Mesendoderm (in vitro differentiated cells): ENCODE results near the gene TSHZ2.

Source experiments
- DNase-seq: peaks from one replicate; pipeline ENCODE4 v3.0.0; 2013
- H2AK5ac ChIP-seq: 2 replicates; pipeline ENCODE4 v1.6.1; 2013; ENCODE audit warnings: low read length, inconsistent platforms
- H2BK120ac ChIP-seq: 2 replicates; pipeline ENCODE4 v1.6.1; 2013; ENCODE audit warnings: low read depth, mild to moderate bottlenecking, low read length, moderate library complexity, mixed read lengths
- H2BK15ac ChIP-seq: replicated peaks from 2 replicates; pipeline ENCODE4 v1.6.1; 2013; ENCODE audit warnings: low read depth, mild to moderate bottlenecking, moderate library complexity
- H2BK5ac ChIP-seq: 2 replicates; pipeline ENCODE4 v1.6.1; 2013; ENCODE audit warnings: low read length, inconsistent platforms
- H3K18ac ChIP-seq: 2 replicates; pipeline ENCODE4 v1.6.1; 2013; ENCODE audit warnings: mild to moderate bottlenecking, low read length, mixed read lengths
- H3K23ac ChIP-seq: one replicate; pipeline ENCODE4 v1.6.1; 2013; ENCODE audit warnings: low read length
- H3K27ac ChIP-seq: 2 replicates; pipeline ENCODE4 v1.5.1; 2013; ENCODE audit warnings: low read depth, mild to moderate bottlenecking, inconsistent platforms, low read length, moderate library complexity
- H3K27me3 ChIP-seq: 2 replicates; pipeline ENCODE4 v1.6.1; 2013; ENCODE audit warnings: low read length, control low read depth, mild to moderate bottlenecking, inconsistent platforms; ENCODE audit not compliant: insufficient read depth, poor library complexity
- H3K36me3 ChIP-seq: 2 replicates; pipeline ENCODE4 v1.6.1; 2013; ENCODE audit warnings: low read length, inconsistent platforms; ENCODE audit not compliant: control insufficient read depth, insufficient read depth
- H3K4ac ChIP-seq: one replicate; pipeline ENCODE4 v1.6.1; 2013; ENCODE audit warnings: low read depth, mild to moderate bottlenecking, low read length, moderate library complexity
- H3K4me1 ChIP-seq: 2 replicates; pipeline ENCODE4 v1.6.1; 2013; ENCODE audit warnings: low read depth, low read length, inconsistent platforms; ENCODE audit not compliant: control insufficient read depth
- H3K4me2 ChIP-seq: 2 replicates; pipeline ENCODE4 v1.6.1; 2013; ENCODE audit warnings: low read length
- H3K4me3 ChIP-seq: 2 replicates; pipeline ENCODE4 v1.5.1; 2013; ENCODE audit warnings: mild to moderate bottlenecking, low read length
- H3K56ac ChIP-seq: one replicate; pipeline ENCODE4 v1.6.1; 2013; ENCODE audit warnings: low read length
- H3K79me1 ChIP-seq: 2 replicates; pipeline ENCODE4 v1.6.1; 2013; ENCODE audit warnings: low read length, inconsistent platforms
- H3K79me2 ChIP-seq: 2 replicates; pipeline ENCODE4 v1.6.1; 2013; ENCODE audit warnings: mild to moderate bottlenecking, low read length; ENCODE audit not compliant: control insufficient read depth, insufficient read depth
- H3K9ac ChIP-seq: 2 replicates; pipeline ENCODE4 v1.6.1; 2013; ENCODE audit warnings: low read length, inconsistent platforms
- H4K5ac ChIP-seq: one replicate; pipeline ENCODE4 v1.6.1; 2013; ENCODE audit warnings: low read length
- H4K8ac ChIP-seq: one replicate; pipeline ENCODE4 v1.6.1; 2013; ENCODE audit warnings: low read depth, mild to moderate bottlenecking, control low read depth, low read length, moderate library complexity
- WGBS: extraction: QIAGEN DNeasy Blood & Tissue Kit; methylation state at CpG from one replicate; pipeline ENCODE4 v1.1.7; 2013; ENCODE audit warnings: low lambda C conversion rate, missing lambda C conversion rate; ENCODE audit not compliant: insufficient coverage; ENCODE audit errors: extremely low coverage; 5-methylcytosine and 5-hydroxymethylcytosine counted together

TSHZ2 gene

DNA sequence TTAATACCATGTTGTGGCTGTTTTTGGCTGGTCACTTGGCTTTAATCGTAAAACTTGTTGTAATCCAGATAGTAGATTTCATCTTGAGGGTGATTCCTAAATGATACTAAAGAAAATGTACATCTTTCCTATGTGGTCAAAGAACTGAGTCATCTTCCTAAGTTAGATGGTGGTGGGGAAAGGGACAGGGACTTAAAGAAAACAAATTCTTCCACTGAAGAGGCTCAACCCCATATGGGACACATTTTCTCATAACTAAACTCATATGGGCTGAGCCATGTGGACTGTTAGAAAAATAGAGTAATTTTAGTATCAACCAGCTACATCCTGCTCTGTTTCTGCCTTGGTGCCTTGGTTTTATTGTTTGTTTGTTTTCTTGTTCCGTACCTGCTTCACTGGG lies 155.8 kb downstream of the TSHZ2 start:
- Histone ChIP-seq H3K27me3 (no peaks in the 10 kb centered on the region), H3K36me3 (no peaks in the 10 kb centered on the region), H2AK5ac (no peak overlapping the region), H2BK120ac (no peak overlapping the region), H3K4me2 (no peak overlapping the region), H2BK5ac (no peak overlapping the region), H3K56ac (no peak overlapping the region), H3K18ac (no peak overlapping the region), H3K79me1 (no peaks in the 10 kb centered on the region), H3K27ac (no peak overlapping the region), H3K79me2 (no peaks in the 10 kb centered on the region), H3K23ac (no peak overlapping the region), H4K8ac (no peak overlapping the region), H4K5ac (no peak overlapping the region), H3K4me3 (no peak overlapping the region), H2BK15ac (no peak overlapping the region), H3K9ac (no peak overlapping the region), H3K4ac (no peak overlapping the region), H3K4me1 (no peaks in the 10 kb centered on the region)
- no CpG with 5 or more reads among the region's 2 CpGs for WGBS
- DNase-seq, result no peak

DNA sequence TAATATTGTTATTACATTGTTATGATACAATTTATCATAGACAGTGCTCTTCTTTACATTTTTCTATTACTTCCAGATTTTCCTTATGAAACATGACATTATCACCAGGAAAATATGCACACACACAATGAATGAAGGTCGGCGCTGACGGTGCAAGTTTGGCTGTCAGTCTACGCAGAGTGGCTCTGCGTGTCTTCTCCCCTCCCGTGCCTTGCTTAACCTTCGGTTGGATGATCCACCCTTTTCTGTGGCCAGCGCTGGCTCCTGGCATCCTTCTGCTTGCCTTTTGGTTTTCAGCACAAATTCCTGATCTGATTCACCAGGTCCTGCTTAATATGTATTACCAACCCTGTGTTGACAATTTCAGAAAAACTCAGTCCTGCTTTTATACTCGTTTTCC lies 157.4 kb downstream of the TSHZ2 start:
- H3K27ac ChIP-seq, result no peak overlapping the region
- no peak overlapping the region for H2BK5ac ChIP-seq
- no peak overlapping the region for H2BK120ac ChIP-seq
- no peaks in the 10 kb centered on the region for H3K36me3 ChIP-seq
- H4K8ac ChIP-seq, result no peak overlapping the region
- H3K56ac ChIP-seq, result no peak overlapping the region
- no peak overlapping the region for H3K9ac ChIP-seq
- no CpG with 5 or more reads among the region's 9 CpGs for WGBS
- H3K4ac ChIP-seq, result no peak overlapping the region
- no peak overlapping the region for H4K5ac ChIP-seq
- no peak overlapping the region for H3K18ac ChIP-seq
- no peak overlapping the region for H3K23ac ChIP-seq
- no peaks in the 10 kb centered on the region for H3K79me2 ChIP-seq
- no peak for DNase-seq
- H2AK5ac ChIP-seq, result no peak overlapping the region
- no peaks in the 10 kb centered on the region for H3K27me3 ChIP-seq
- H2BK15ac ChIP-seq, result no peak overlapping the region
- H3K4me1 ChIP-seq, result no peaks in the 10 kb centered on the region
- no peak overlapping the region for H3K4me3 ChIP-seq
- H3K79me1 ChIP-seq, result no peaks in the 10 kb centered on the region
- no peak overlapping the region for H3K4me2 ChIP-seq

DNA sequence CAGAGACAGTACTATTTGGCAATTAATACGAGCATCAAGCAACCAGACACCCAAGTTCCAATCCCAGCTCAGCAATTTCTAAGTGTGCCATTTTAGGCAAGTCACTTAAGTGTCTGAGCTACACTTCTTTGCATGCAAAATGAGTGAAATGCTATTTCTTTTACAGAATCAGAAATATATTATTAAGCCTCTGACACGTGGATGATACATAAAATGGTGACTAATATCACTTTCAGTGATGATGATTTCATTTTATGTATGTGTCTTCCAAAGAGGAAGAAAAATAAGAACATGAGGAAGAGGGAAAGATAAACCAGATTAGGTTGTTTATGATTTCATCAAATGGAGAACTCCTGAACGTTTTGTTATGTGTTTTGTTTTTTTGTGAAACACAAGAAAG lies 158.6 kb downstream of the TSHZ2 start:
- Histone ChIP-seq H3K4me3 (no peak overlapping the region), H3K4me1 (no peaks in the 10 kb centered on the region), H2BK120ac (no peak overlapping the region), H3K79me1 (no peaks in the 10 kb centered on the region), H4K8ac (no peak overlapping the region), H3K9ac (no peak overlapping the region), H3K27ac (no peak overlapping the region), H3K18ac (no peak overlapping the region), H2BK15ac (no peak overlapping the region), H3K4me2 (no peak overlapping the region), H2BK5ac (no peak overlapping the region), H3K23ac (no peak overlapping the region), H3K79me2 (no peaks in the 10 kb centered on the region), H3K4ac (no peak overlapping the region), H3K27me3 (no peaks in the 10 kb centered on the region), H4K5ac (no peak overlapping the region), H3K36me3 (no peaks in the 10 kb centered on the region), H3K56ac (no peak overlapping the region), H2AK5ac (no peak overlapping the region)
- WGBS, result no CpG with 5 or more reads among the region's 3 CpGs
- no peak for DNase-seq

DNA sequence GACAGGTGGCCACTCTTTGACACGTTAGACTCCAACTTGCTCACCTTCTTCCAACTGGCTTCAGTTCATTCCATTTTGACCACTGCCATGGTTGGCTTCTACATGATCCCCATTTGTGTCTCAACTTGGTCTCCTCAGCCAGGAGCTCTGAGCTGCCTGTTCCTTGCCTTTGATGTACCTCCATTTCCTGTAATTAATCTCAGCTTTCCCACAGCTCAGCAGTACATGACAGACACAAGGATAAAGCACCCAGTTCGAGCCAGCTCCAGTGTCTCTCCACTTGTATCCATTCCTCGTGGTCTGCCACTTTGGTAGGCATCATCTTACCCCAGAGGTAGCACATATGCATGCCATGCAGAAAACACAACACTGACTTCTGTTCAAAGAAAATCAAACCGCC lies 161.0 kb downstream of the TSHZ2 start:
- H3K4me3 ChIP-seq, result no peak overlapping the region
- no peak overlapping the region for H3K4ac ChIP-seq
- H2BK120ac ChIP-seq, result no peak overlapping the region
- H2BK5ac ChIP-seq, result no peak overlapping the region
- no peaks in the 10 kb centered on the region for H3K79me1 ChIP-seq
- WGBS, result no CpG with 5 or more reads among the region's 4 CpGs
- H2AK5ac ChIP-seq, result no peak overlapping the region
- no peak for DNase-seq
- no peak overlapping the region for H3K4me2 ChIP-seq
- no peak overlapping the region for H3K23ac ChIP-seq
- H3K79me2 ChIP-seq, result no peaks in the 10 kb centered on the region
- H4K5ac ChIP-seq, result no peak overlapping the region
- no peak overlapping the region for H3K56ac ChIP-seq
- no peak overlapping the region for H2BK15ac ChIP-seq
- no peaks in the 10 kb centered on the region for H3K36me3 ChIP-seq
- H3K4me1 ChIP-seq, result no peaks in the 10 kb centered on the region
- no peak overlapping the region for H3K27ac ChIP-seq
- H3K27me3 ChIP-seq, result no peaks in the 10 kb centered on the region
- H3K18ac ChIP-seq, result no peak overlapping the region
- H3K9ac ChIP-seq, result no peak overlapping the region
- no peak overlapping the region for H4K8ac ChIP-seq

DNA sequence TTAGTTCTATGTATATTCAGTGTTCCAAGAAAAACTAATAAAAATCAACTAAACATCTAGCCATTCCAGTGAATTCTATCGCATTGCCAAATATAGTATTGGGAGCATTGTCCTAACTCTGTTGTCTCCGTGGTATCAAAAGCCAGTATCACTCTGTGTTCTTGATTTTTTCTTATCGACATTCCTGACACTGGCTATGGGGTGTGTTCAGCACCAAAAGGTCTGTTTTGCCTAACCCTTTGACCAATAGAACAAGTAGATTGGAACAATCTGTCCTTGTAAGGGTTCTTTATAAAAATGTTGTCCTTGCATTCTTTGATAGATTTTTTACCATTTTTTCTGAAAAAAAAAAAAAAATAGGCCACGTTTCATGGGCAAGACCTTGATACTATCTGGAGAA lies 161.5 kb downstream of the TSHZ2 start:
- H3K4me1 ChIP-seq, result no peaks in the 10 kb centered on the region
- no peaks in the 10 kb centered on the region for H3K27me3 ChIP-seq
- H3K4me2 ChIP-seq, result no peak overlapping the region
- no peak for DNase-seq
- H2BK15ac ChIP-seq, result no peak overlapping the region
- H3K4ac ChIP-seq, result no peak overlapping the region
- H3K9ac ChIP-seq, result no peak overlapping the region
- no peaks in the 10 kb centered on the region for H3K79me1 ChIP-seq
- no peaks in the 10 kb centered on the region for H3K79me2 ChIP-seq
- H3K18ac ChIP-seq, result no peak overlapping the region
- no peak overlapping the region for H3K4me3 ChIP-seq
- no peak overlapping the region for H2AK5ac ChIP-seq
- no peak overlapping the region for H2BK5ac ChIP-seq
- no peak overlapping the region for H3K56ac ChIP-seq
- H4K8ac ChIP-seq, result no peak overlapping the region
- no peaks in the 10 kb centered on the region for H3K36me3 ChIP-seq
- H3K27ac ChIP-seq, result no peak overlapping the region
- H4K5ac ChIP-seq, result no peak overlapping the region
- H3K23ac ChIP-seq, result no peak overlapping the region
- no CpG with 5 or more reads among the region's 4 CpGs for WGBS
- H2BK120ac ChIP-seq, result no peak overlapping the region

DNA sequence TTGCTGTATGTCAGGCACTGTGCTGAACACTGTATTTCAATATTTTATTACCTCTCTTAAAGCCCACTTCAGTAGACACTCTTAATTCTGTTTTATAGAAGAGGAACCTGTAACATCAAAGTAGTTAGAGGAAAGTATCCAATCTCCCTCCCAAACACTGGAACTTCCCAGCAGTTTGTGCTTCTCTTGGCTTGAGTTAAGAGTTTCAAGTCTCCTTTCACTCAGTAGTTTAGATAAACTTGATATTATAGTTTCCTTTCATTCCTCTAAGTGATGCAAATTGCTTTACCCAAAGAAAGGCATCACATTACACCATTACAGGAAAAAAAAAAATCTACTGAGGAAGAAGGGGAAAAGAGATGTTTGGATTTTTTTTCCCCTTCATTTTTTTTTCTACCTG lies 164.3 kb downstream of the TSHZ2 start:
- Histone ChIP-seq H3K23ac (no peak overlapping the region), H2BK15ac (no peak overlapping the region), H3K56ac (no peak overlapping the region), H3K4ac (no peak overlapping the region), H3K4me3 (no peak overlapping the region), H3K4me1 (no peaks in the 10 kb centered on the region), H2BK120ac (no peak overlapping the region), H2BK5ac (no peak overlapping the region), H3K9ac (no peak overlapping the region), H3K4me2 (no peak overlapping the region), H3K79me2 (no peaks in the 10 kb centered on the region), H3K79me1 (no peaks in the 10 kb centered on the region), H3K36me3 (no peaks in the 10 kb centered on the region), H2AK5ac (no peak overlapping the region), H3K18ac (no peak overlapping the region), H3K27ac (no peak overlapping the region), H4K5ac (no peak overlapping the region), H4K8ac (no peak overlapping the region), H3K27me3 (no peaks in the 10 kb centered on the region)
- no peak for DNase-seq
